ENCODE measurements around the gene SCRN1. TPM values are rescaled to one million over a fixed set of nuclear protein-coding genes. Genes with fewer than 3 reads are reported as not detected.

Gene SCRN1
- total RNA-seq, 2 donors from 2014 or later, result 110 to 112 TPM

DNA sequence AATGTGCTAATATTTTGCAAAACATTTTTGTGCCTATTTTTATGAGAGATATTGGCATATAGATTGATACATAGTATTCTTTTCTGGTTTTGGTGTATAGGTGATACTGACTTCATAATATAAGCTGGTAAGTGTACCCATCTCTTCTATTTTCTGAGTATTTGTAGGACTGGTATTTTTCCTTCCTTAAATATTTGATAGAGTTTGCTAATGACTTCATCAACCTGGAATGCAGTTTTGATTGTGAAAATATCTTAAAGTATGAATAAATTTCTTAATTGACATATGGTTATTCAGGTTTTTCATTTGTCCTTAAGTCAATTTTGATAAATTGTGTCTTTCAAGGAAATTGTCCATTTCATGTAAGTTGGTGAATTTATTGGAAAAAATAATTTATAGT, 6.1 kb upstream of the SCRN1 start:
- no peaks in the 10 kb centered on the region for H3K27me3 ChIP-seq (ENCODE audit: control insufficient read depth, insufficient read depth, low read length, poor library complexity, severe bottlenecking)
- TF ChIP-seq, protein P1, sequence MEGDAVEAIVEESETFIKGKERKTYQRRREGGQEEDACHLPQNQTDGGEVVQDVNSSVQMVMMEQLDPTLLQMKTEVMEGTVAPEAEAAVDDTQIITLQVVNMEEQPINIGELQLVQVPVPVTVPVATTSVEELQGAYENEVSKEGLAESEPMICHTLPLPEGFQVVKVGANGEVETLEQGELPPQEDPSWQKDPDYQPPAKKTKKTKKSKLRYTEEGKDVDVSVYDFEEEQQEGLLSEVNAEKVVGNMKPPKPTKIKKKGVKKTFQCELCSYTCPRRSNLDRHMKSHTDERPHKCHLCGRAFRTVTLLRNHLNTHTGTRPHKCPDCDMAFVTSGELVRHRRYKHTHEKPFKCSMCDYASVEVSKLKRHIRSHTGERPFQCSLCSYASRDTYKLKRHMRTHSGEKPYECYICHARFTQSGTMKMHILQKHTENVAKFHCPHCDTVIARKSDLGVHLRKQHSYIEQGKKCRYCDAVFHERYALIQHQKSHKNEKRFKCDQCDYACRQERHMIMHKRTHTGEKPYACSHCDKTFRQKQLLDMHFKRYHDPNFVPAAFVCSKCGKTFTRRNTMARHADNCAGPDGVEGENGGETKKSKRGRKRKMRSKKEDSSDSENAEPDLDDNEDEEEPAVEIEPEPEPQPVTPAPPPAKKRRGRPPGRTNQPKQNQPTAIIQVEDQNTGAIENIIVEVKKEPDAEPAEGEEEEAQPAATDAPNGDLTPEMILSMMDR (conservative IDR thresholded peaks at IDR 0.05), result no peak
- H3K27me3 Mint-ChIP-seq (ENCODE audit: insufficient read depth), result no peaks in the 10 kb centered on the region
- H3K36me3 ChIP-seq (ENCODE audit: control insufficient read depth, insufficient read depth, low read length), result no peaks in the 10 kb centered on the region
- H3K27ac ChIP-seq (ENCODE audit: low read depth, low read length), result no peak overlapping the region
- H3K4me1 ChIP-seq (ENCODE audit: control insufficient read depth, insufficient read depth, low read length), result no peaks in the 10 kb centered on the region
- H3K9me3 ChIP-seq (ENCODE audit: control insufficient read depth, low read length), result peaks cover 38% of the 10 kb centered on the region
- no peak for DNase-seq
- H3K4me3 Mint-ChIP-seq, result no peak overlapping the region
- no peak overlapping the region for H3K4me3 ChIP-seq (ENCODE audit: low read length)
- H3K9me3 Mint-ChIP-seq, result peaks cover 44% of the 10 kb centered on the region
- peaks cover 6% of the 10 kb centered on the region for H3K36me3 Mint-ChIP-seq (ENCODE audit: low read depth)
- H3K4me1 Mint-ChIP-seq, result no peaks in the 10 kb centered on the region
- no peak overlapping the region for H3K27ac Mint-ChIP-seq
- no peak overlapping the region for H3K9ac ChIP-seq (ENCODE audit: extremely low read depth, low read length, poor library complexity, severe bottlenecking)

DNA sequence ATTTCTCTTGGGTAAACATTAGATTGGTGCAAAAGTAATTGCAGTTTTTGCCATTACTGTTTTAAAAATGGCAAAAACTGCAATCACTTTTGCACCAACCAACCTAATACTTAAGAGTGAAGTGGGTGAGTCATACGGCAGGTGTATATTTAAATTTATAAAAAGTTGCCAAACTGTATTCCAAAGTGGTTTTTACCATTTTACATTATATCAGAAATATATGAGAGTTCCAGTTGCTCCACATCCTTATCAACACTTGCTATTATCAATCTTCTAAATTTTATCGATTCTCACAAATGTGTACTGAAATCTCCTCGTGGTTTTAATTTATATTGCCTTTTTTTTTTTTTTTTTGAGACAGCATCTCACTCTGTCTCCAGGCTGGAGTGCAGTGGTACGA, 3.5 kb upstream of the SCRN1 start:
- no peaks in the 10 kb centered on the region for H3K4me1 ChIP-seq (ENCODE audit: control insufficient read depth, insufficient read depth, low read length)
- no peaks in the 10 kb centered on the region for H3K27me3 ChIP-seq (ENCODE audit: control insufficient read depth, insufficient read depth, low read length, poor library complexity, severe bottlenecking)
- H3K36me3 Mint-ChIP-seq (ENCODE audit: low read depth), result peaks cover 5% of the 10 kb centered on the region
- DNase-seq, result no peak
- H3K27me3 Mint-ChIP-seq (ENCODE audit: insufficient read depth), result no peaks in the 10 kb centered on the region
- H3K4me3 Mint-ChIP-seq, result no peak overlapping the region
- H3K36me3 ChIP-seq (ENCODE audit: control insufficient read depth, insufficient read depth, low read length), result no peaks in the 10 kb centered on the region
- no peak overlapping the region for H3K27ac ChIP-seq (ENCODE audit: low read depth, low read length)
- H3K4me3 ChIP-seq (ENCODE audit: low read length), result no peak overlapping the region
- H3K4me1 Mint-ChIP-seq, result peaks cover 4% of the 10 kb centered on the region
- H3K27ac Mint-ChIP-seq, result no peak overlapping the region
- no peak overlapping the region for H3K9ac ChIP-seq (ENCODE audit: extremely low read depth, low read length, poor library complexity, severe bottlenecking)
- 92% methylated on average over 3 of the region's 4 CpGs for WGBS, 2 experiments (ENCODE audit: insufficient coverage in 1 of 2, insufficient read length in 1 of 2)
- TF ChIP-seq, protein P1 (conservative IDR thresholded peaks at IDR 0.05), result no peak
- peaks cover 38% of the 10 kb centered on the region for H3K9me3 ChIP-seq (ENCODE audit: control insufficient read depth, low read length)
- peaks cover 36% of the 10 kb centered on the region for H3K9me3 Mint-ChIP-seq

DNA sequence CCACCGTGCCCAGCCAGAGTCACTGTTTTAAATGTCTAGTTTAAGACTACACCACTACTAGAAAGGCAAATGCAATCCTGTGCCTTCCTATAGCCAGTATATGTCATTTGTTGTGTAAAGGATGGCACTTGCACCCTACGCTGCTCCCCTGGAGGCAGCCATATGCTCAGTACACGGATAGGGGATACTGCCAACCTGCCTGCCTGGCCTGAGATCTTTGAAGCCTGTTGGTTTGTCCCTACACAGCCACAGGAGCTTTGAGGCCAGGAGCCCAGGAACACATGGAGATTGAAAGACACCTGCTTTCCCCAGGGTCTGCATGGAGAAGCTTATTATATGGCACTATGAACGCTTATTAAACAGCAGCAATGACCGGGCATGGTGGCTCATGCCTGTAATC, 2.3 kb upstream of the SCRN1 start:
- Histone ChIP-seq H3K9me3 (ENCODE audit: control insufficient read depth, low read length) (peaks cover 35% of the 10 kb centered on the region), H3K4me1 (ENCODE audit: control insufficient read depth, insufficient read depth, low read length) (peaks cover 3% of the 10 kb centered on the region), H3K27ac (ENCODE audit: low read depth, low read length) (no peak overlapping the region), H3K9ac (ENCODE audit: extremely low read depth, low read length, poor library complexity, severe bottlenecking) (no peak overlapping the region), H3K36me3 (ENCODE audit: control insufficient read depth, insufficient read depth, low read length) (no peaks in the 10 kb centered on the region), H3K4me3 (ENCODE audit: low read length) (no peak overlapping the region), H3K27me3 (ENCODE audit: control insufficient read depth, insufficient read depth, low read length, poor library complexity, severe bottlenecking) (no peaks in the 10 kb centered on the region)
- H3K27me3 Mint-ChIP-seq (ENCODE audit: insufficient read depth), result no peaks in the 10 kb centered on the region
- DNase-seq, result no peak
- H3K4me3 Mint-ChIP-seq, result no peak overlapping the region
- H3K9me3 Mint-ChIP-seq, result peaks cover 31% of the 10 kb centered on the region
- TF ChIP-seq, protein P1 (conservative IDR thresholded peaks at IDR 0.05), result no peak
- peaks cover 7% of the 10 kb centered on the region for H3K36me3 Mint-ChIP-seq (ENCODE audit: low read depth)
- peaks cover 13% of the 10 kb centered on the region for H3K4me1 Mint-ChIP-seq
- 93 to 96% methylated on average over 4 to 5 of the region's 5 CpGs for WGBS, 2 experiments (ENCODE audit: insufficient coverage in 1 of 2, insufficient read length in 1 of 2)
- H3K27ac Mint-ChIP-seq, result no peak overlapping the region

All from endodermal cell (in vitro differentiated cells).